HL-60 (cell line): ENCODE data around the gene GRB10.

Source experiments
- DNase-seq, 2 experiments: peaks; one replicate each; pipeline ENCODE4 v3.0.0-alpha.2; 2010 to 2020; ENCODE audit warnings: low read depth in 1 of 2, low spot score in 1 of 2
- H3K27ac ChIP-seq: fragments of 250-450 bp; sonication (Bioruptor Pico); replicated peaks from 2 replicates; pipeline ENCODE4 v1.5.1; 2020; ENCODE audit warnings: mild to moderate bottlenecking, moderate library complexity
- H3K27me3 ChIP-seq: fragments of 250-450 bp; sonication (Bioruptor Pico); 2 replicates; pipeline ENCODE4 v1.5.1; 2021; ENCODE audit warnings: mild to moderate bottlenecking, moderate library complexity; ENCODE audit not compliant: insufficient read depth, poor library complexity, severe bottlenecking
- H3K4me3 ChIP-seq: replicated peaks from 2 replicates; pipeline ENCODE4 v1.5.1; 2011; ENCODE audit warnings: mild to moderate bottlenecking, control low read depth, low read length; ENCODE audit not compliant: insufficient read depth
- CTCF ChIP-seq: IDR thresholded peaks from one replicate; pipeline ENCODE4 v1.5.1; 2011; ENCODE audit warnings: low read length, control low read depth, inconsistent platforms; ENCODE audit not compliant: insufficient read depth
- GABPA ChIP-seq: IDR thresholded peaks from 2 replicates; pipeline ENCODE4 v1.6.1; 2012; ENCODE audit warnings: low read depth
- POLR2AphosphoS5 ChIP-seq: IDR thresholded peaks from 2 replicates; pipeline ENCODE4 v1.6.1; 2012; ENCODE audit warnings: low read depth
- REST ChIP-seq: IDR thresholded peaks from 2 replicates; pipeline ENCODE4 v1.6.1; 2012; ENCODE audit warnings: low read depth; ENCODE audit not compliant: insufficient replicate concordance
- SPI1 ChIP-seq: IDR thresholded peaks from 2 replicates; pipeline ENCODE4 v1.6.1; 2012; ENCODE audit warnings: low read depth, mild to moderate bottlenecking, borderline replicate concordance

The GRB10 gene

GRCh38 chr7:50814166-50814565 is 31.5 kb upstream of the GRB10 start:
- DNase-seq, result no peak
- no peaks in the 10 kb centered on the region for H3K27me3 ChIP-seq
- TF ChIP-seq GABPA (no peak), CTCF (no peak), REST (no peak), POLR2AphosphoS5 (no peak)
- H3K4me3 ChIP-seq, result no peak overlapping the region
- H3K27ac ChIP-seq, result no peak overlapping the region

DNA sequence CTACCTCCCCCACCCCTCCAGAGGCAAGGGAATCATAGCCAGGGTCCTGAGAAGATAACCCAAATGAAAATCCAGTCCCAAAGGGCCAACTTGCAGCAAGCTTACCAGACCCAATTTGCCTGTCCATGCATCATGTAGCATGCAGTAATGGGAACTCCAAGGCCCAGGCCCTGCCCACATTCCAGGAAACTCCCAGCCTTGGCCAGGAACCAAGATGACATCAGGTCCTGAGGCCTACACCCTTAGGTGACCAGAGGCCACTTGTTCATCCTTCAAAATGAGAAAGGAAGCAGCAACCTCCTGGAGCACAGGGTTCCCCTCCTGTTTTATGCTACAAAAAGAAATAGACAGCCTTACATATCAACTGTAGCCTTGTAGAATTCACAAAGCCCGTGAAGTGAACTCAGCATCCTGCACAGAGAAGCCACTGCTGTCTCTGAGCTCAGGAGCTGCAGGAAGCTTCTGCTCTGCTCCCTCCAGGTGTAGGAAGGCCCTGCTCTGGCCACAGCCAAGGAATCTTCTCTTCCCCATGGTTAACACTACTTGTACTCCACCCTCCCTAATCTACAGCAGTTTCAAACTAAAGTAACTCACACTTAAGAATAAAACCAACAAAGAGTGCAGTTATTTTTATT is 30.3 kb upstream of the GRB10 start:
- DNase-seq, result no peak
- no peak overlapping the region for H3K27ac ChIP-seq

DNA sequence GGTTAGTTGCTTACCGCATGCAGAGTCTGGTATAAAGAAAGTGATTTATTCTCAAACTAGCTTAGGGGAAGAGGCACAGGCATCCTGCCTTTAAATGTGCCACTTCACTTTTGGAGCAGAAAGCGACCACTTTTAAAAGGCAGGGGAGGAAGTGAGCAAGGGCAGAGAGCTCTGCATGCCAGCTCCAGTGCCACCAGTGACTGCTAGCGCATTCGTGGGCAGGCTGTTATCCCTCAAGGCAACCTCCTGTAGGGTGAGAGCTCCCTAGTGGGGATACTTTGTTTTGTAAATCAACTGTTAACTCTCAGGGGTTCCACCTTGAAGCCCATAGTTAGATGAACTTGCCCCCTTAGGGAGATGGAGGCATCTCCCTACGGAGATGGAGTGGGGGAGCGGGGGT is 29.4 kb upstream of the GRB10 start:
- TF ChIP-seq POLR2AphosphoS5 (no peak), SPI1 (no peak), CTCF (no peak), GABPA (no peak), REST (no peak)
- no peak overlapping the region for H3K27ac ChIP-seq
- H3K4me3 ChIP-seq, result no peak overlapping the region

More for the DNA sequence above, 30.3 kb upstream of the GRB10 start:
- Histone ChIP-seq H3K27me3 (no peaks in the 10 kb centered on the region), H3K4me3 (no peak overlapping the region)
- TF ChIP-seq CTCF, result no peak
- TF ChIP-seq GABPA, result no peak
- TF ChIP-seq SPI1, result no peak
- TF ChIP-seq POLR2AphosphoS5, result no peak
- TF ChIP-seq REST, result no peak

More for the DNA sequence above, 29.4 kb upstream of the GRB10 start:
- no peak for DNase-seq
- H3K27me3 ChIP-seq, result no peaks in the 10 kb centered on the region
